Neuronal stem cell (in vitro differentiated cells): ENCODE data around the gene SUSD3.

Experiments used
- DNase-seq: peaks from one replicate; pipeline ENCODE4 v3.0.0-alpha.2; 2013; ENCODE audit warnings: low spot score
- H2AFZ ChIP-seq: one replicate; pipeline ENCODE4 v1.6.1; 2013; ENCODE audit warnings: mild to moderate bottlenecking, low read length, inconsistent platforms
- H2AK5ac ChIP-seq: 2 replicates; pipeline ENCODE4 v1.6.1; 2013; ENCODE audit warnings: low read depth, mild to moderate bottlenecking, inconsistent platforms, low read length, moderate library complexity, mixed read lengths
- H2BK120ac ChIP-seq: 2 replicates; pipeline ENCODE4 v1.6.1; 2013; ENCODE audit warnings: low read depth, mild to moderate bottlenecking, inconsistent platforms, low read length, moderate library complexity, mixed read lengths
- H2BK12ac ChIP-seq: one replicate; pipeline ENCODE4 v1.6.1; 2013; ENCODE audit warnings: low read length, inconsistent platforms
- H2BK15ac ChIP-seq: 2 replicates; pipeline ENCODE4 v1.6.1; 2013; ENCODE audit warnings: mild to moderate bottlenecking, low read length, inconsistent platforms, mixed read lengths
- H2BK5ac ChIP-seq: one replicate; pipeline ENCODE4 v1.6.1; 2013; ENCODE audit warnings: inconsistent platforms, mild to moderate bottlenecking, low read length, moderate library complexity
- H3K14ac ChIP-seq: one replicate; pipeline ENCODE4 v1.6.1; 2013; ENCODE audit warnings: low read length, inconsistent platforms
- H3K18ac ChIP-seq: 2 replicates; pipeline ENCODE4 v1.6.1; 2013; ENCODE audit warnings: low read length, inconsistent platforms
- H3K23ac ChIP-seq: 2 replicates; pipeline ENCODE4 v1.6.1; 2013; ENCODE audit warnings: low read depth, mild to moderate bottlenecking, mixed read lengths, low read length, inconsistent platforms; ENCODE audit not compliant: poor library complexity
- H3K27ac ChIP-seq: replicated peaks from 3 replicates; pipeline ENCODE4 v1.5.1; 2013; ENCODE audit warnings: low read length, inconsistent platforms
- H3K27me3 ChIP-seq, 3 experiments: 2 replicates each; pipeline ENCODE4 v1.6.1; 2013; ENCODE audit warnings: low read length in 3 of 3, mild to moderate bottlenecking in 2 of 3, inconsistent platforms in 1 of 3, low read depth in 1 of 3, mixed read lengths in 1 of 3, moderate library complexity in 1 of 3; ENCODE audit not compliant: control insufficient read depth in 3 of 3, insufficient read depth in 3 of 3
- H3K36me3 ChIP-seq, 2 donors: replicated peaks in 1 of 2; 2 replicates each; pipeline ENCODE4 v1.6.1; 2013; ENCODE audit warnings: low read length in 2 of 2; ENCODE audit not compliant: control insufficient read depth in 2 of 2, insufficient read depth in 2 of 2
- H3K4ac ChIP-seq: 2 replicates; pipeline ENCODE4 v1.6.1; 2013; ENCODE audit warnings: inconsistent platforms, mild to moderate bottlenecking, low read length, moderate library complexity
- H3K4me1 ChIP-seq, 2 donors: 1 replicate in 1 of 2; 2 replicates in 1 of 2; pipeline ENCODE4 v1.6.1; 2013; ENCODE audit warnings: low read length in 2 of 2, low read depth in 1 of 2; ENCODE audit not compliant: control insufficient read depth in 2 of 2, insufficient read depth in 1 of 2
- H3K4me2 ChIP-seq: one replicate; pipeline ENCODE4 v1.6.1; 2013; ENCODE audit warnings: mild to moderate bottlenecking, low read length, inconsistent platforms; ENCODE audit not compliant: insufficient read depth, poor library complexity, severe bottlenecking
- H3K4me3 ChIP-seq, 2 donors: 2 replicates each; pipeline ENCODE4 v1.5.1; 2013; ENCODE audit warnings: low read length in 2 of 2, mild to moderate bottlenecking in 2 of 2, inconsistent platforms in 1 of 2, moderate library complexity in 1 of 2
- H3K79me1 ChIP-seq: one replicate; pipeline ENCODE4 v1.6.1; 2013; ENCODE audit warnings: low read depth, mild to moderate bottlenecking, inconsistent platforms, low read length, moderate library complexity
- H3K9ac ChIP-seq: one replicate; pipeline ENCODE4 v1.6.1; 2013; ENCODE audit warnings: mild to moderate bottlenecking, low read depth, low read length, inconsistent platforms; ENCODE audit not compliant: poor library complexity
- H3K9me3 ChIP-seq, 2 donors: replicated peaks in 1 of 2; 2 replicates each; pipeline versions ENCODE3 to v1.6.1; 2013; ENCODE audit warnings: low read length in 2 of 2, mild to moderate bottlenecking in 2 of 2, inconsistent platforms in 1 of 2, low read depth in 1 of 2, mixed read lengths in 1 of 2, moderate library complexity in 1 of 2; ENCODE audit not compliant: control insufficient read depth in 2 of 2, insufficient read depth in 1 of 2
- H4K8ac ChIP-seq: one replicate; pipeline ENCODE4 v1.6.1; 2013; ENCODE audit warnings: low read depth, mild to moderate bottlenecking, inconsistent platforms, low read length, moderate library complexity
- H4K91ac ChIP-seq: one replicate; pipeline ENCODE4 v1.6.1; 2013; ENCODE audit warnings: low read length, low read depth, mild to moderate bottlenecking, inconsistent platforms; ENCODE audit not compliant: poor library complexity
- WGBS, 2 donors: extraction: QIAGEN DNeasy Blood & Tissue Kit; methylation state at CpG; one replicate each; pipeline ENCODE4 v1.1.7; 2013; ENCODE audit warnings: missing lambda C conversion rate in 2 of 2, mixed read lengths in 1 of 2; ENCODE audit not compliant: insufficient read length in 2 of 2, insufficient replicate concordance in 1 of 2; ENCODE audit errors: extremely low coverage in 2 of 2; 5-methylcytosine and 5-hydroxymethylcytosine counted together

SUSD3 gene

DNA sequence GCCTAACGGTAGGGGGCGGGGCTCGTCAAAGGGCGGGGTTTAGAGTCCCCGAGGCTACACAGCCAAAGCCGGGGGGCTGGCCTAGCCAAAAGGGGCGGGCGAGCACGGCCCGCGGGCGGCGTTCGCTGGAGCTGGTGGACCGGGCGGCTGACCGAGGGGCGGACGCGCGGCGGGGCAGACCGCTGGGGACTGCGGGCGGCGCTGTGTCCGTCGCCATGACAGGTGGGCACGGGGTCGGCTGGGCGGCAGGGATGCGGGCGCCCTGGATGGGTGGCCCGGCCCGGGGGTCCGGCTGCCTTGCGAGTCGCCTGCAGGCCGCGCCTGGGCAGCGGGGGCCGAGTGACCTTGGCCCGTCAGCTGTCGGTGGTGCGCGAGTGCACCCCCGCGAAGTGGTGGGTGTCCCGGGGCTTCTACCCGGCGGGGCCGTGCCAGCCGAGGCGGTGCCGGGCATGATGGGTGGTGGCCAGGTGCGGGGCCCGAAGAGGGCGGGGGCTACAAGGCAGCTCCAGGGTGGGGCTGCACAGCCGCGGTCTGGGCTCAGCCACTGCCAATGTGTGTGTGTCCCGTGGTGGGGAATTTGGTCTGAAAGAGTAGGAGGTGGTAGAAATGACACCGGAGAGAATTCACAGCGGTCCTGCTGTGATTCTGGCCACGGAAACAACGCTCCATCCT, 37.8 kb downstream of the SUSD3 start, which contains the start of gene CARD19:
Gene CARD19, plus strand, starts transcription at position 87 of the 672 bp plus-strand sequence. Its CDS starts 129 bp downstream, at position 216.
- Histone ChIP-seq H4K91ac (peak within 1 kb of the TSS; percentile 44), H2AK5ac (peak within 1 kb of the TSS; percentile 99), H3K23ac (peak within 1 kb of the TSS; percentile 80), H2BK15ac (peak within 1 kb of the TSS; percentile 50), H3K27me3 (peaks cover 0 to 6% (median 0%) of the 10 kb centered on the region in 3 experiments), H2BK120ac (no peak within 1 kb of the TSS), H3K36me3 (no peaks in the 10 kb centered on the region), H3K9ac (peak within 1 kb of the TSS; percentile 84), H3K4me1 (peaks cover 6 to 20% of the 10 kb centered on the region in 2 donors), H3K4ac (peak within 1 kb of the TSS; percentile 23), H3K14ac (no peak within 1 kb of the TSS), H2BK12ac (peak within 1 kb of the TSS; percentile 68), H3K79me1 (peaks cover 2% of the 10 kb centered on the region), H3K4me3 (peak within 1 kb of the TSS; percentile 83 to 94), H2AFZ (peak within 1 kb of the TSS; percentile 96), H4K8ac (no peak within 1 kb of the TSS), H2BK5ac (peak within 1 kb of the TSS; percentile 14), H3K18ac (peak within 1 kb of the TSS; percentile 95), H3K4me2 (peak within 1 kb of the TSS; percentile 92), H3K27ac (peak within 1 kb of the TSS; percentile 89), H3K9me3 (no peaks in the 10 kb centered on the region)
- peak; percentile 31 for DNase-seq
- WGBS, 2 donors = no CpG with 5 or more reads among the region's 65 CpGs

DNA sequence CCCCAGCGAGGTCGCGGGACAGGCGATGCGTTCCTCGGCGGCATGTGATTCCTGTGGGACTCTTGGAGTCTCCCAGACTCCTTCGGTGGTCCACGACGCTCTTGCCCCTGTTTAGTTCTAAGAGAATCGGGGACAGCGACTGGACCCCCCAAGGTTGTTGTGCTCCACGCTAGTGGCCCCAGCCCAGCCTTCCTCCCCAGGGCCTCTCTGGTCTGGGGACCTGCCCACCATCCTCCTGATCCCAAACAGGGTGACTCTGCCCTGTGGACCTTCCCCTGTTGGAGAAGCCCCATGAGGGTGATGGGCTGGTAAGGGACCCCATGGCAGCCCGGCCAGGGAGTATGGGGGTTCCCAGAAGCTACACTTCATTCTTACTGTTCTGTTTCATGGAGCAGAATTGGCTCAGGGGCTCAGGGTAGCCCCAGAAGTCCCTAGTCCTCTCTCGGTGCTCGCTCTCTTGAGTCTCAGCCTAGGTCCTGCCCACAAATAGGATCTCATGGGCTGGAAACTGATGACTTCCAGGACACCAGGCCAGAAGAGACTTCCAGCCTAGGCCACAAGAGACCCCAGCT, 38.4 kb downstream of the SUSD3 start:
- no CpG with 5 or more reads among the region's 16 CpGs for WGBS, 2 donors
- DNase-seq = no peak
- Histone ChIP-seq H2BK15ac (no peak overlapping the region), H2AK5ac (peak overlapping the region; percentile 15), H3K79me1 (peaks cover 2% of the 10 kb centered on the region), H2BK120ac (no peak overlapping the region), H4K8ac (no peak overlapping the region), H3K4me3 (peak overlapping the region; percentile 83 to 94), H2AFZ (peak overlapping the region; percentile 96), H3K4me1 (peaks cover 5 to 15% of the 10 kb centered on the region in 2 donors), H3K27ac (no peak overlapping the region), H3K23ac (peak overlapping the region; percentile 38), H3K14ac (no peak overlapping the region), H3K18ac (peak overlapping the region; percentile 95), H2BK5ac (peak overlapping the region; percentile 14), H3K9ac (peak overlapping the region; percentile 84), H3K4ac (no peak overlapping the region), H3K9me3 (no peaks in the 10 kb centered on the region), H3K36me3 (no peaks in the 10 kb centered on the region), H3K27me3 (peaks cover 0 to 6% (median 0%) of the 10 kb centered on the region in 3 experiments), H2BK12ac (no peak overlapping the region), H4K91ac (no peak overlapping the region), H3K4me2 (peak overlapping the region; percentile 92)

DNA sequence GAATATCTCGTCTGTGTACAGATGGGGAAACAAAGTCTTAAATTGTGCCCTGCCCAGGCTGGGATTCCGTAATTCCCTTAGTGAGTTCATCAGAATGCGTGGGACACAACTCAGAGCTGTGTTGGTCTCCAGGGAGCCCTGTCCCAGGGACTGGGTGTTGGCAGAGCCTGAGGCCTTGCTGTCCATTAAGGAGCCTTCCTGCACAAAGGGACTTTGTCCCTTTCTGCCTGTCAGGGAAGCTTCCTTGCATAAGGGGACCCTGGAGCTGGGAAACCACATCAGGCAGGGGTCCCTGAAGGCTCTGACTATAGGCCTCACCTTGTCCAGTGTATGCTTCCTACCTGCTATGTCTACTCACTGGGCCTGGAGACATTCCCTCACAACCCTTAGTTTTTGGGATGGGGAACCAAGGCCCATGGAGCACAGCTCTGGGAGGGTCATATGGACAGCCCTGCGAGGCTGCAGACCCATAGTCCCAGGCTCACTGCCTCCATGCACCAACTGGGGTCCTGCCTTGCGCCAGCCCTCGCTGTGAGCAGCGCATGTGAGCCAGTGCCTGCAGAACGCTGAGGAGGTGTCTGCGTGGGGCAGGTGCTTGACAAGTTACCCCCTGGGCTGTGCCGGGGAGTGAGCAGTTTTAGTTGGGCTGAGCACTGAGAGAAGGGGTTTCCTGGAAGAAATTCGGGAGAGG, 39.2 kb downstream of the SUSD3 start:
- Histone ChIP-seq H3K9me3 (no peaks in the 10 kb centered on the region), H3K27me3 (peaks cover 0 to 6% (median 0%) of the 10 kb centered on the region in 3 experiments), H4K8ac (no peak overlapping the region), H2AK5ac (peak overlapping the region; percentile 47), H3K9ac (peak overlapping the region; percentile 50), H2BK15ac (no peak overlapping the region), H4K91ac (no peak overlapping the region), H3K18ac (peak overlapping the region; percentile 52), H3K4me3 (peak overlapping the region in 1 of 2 donors; percentile 83), H3K36me3 (no peaks in the 10 kb centered on the region), H3K4me1 (peaks cover 5 to 15% of the 10 kb centered on the region in 2 donors), H3K4me2 (no peak overlapping the region), H2BK5ac (no peak overlapping the region), H3K23ac (no peak overlapping the region), H2BK12ac (peak overlapping the region; percentile 14), H2BK120ac (no peak overlapping the region), H3K4ac (no peak overlapping the region), H3K14ac (no peak overlapping the region), H2AFZ (peak overlapping the region; percentile 96), H3K27ac (no peak overlapping the region), H3K79me1 (peaks cover 2% of the 10 kb centered on the region)
- WGBS, 2 donors = no CpG with 5 or more reads among the region's 11 CpGs
- DNase-seq = no peak
